Embryonic facial prominence (tissue), 1 donor: ENCODE data around the gene TAF1B.

Experiments
- DNase-seq: peaks from one replicate; pipeline ENCODE4 v3.0.0-alpha.2; 2016; ENCODE audit errors: extremely low spot score

Gene TAF1B

GRCh38 chr2:9939587-9940485, 96.6 kb downstream of the TAF1B start:
- DNase-seq = no peak

GRCh38 chr2:9941196-9941995, 98.1 kb downstream of the TAF1B start:
- no peak for DNase-seq

GRCh38 chr2:9941996-9942390, 98.7 kb downstream of the TAF1B start:
- DNase-seq = no peak

GRCh38 chr2:9944330-9944758, 101.1 kb downstream of the TAF1B start:
- no peak for DNase-seq

GRCh38 chr2:9945596-9945995, 102.3 kb downstream of the TAF1B start:
- no peak for DNase-seq

- no peak for DNase-seq
Measured at GRCh38 chr2:9946076-9946475, 102.8 kb downstream of the TAF1B start.

- no peak for DNase-seq
Measured at GRCh38 chr2:9946818-9947217, 103.5 kb downstream of the TAF1B start.

- DNase-seq = no peak
Measured at GRCh38 chr2:9948721-9949120, 105.4 kb downstream of the TAF1B start.

GRCh38 chr2:9949239-9949991, 106.1 kb downstream of the TAF1B start:
- DNase-seq = no peak

GRCh38 chr2:9949992-9950520, 106.8 kb downstream of the TAF1B start:
- no peak for DNase-seq

- no peak for DNase-seq
Measured at GRCh38 chr2:9950521-9951271, 107.4 kb downstream of the TAF1B start.

GRCh38 chr2:9951272-9951521, 107.9 kb downstream of the TAF1B start:
- no peak for DNase-seq

GRCh38 chr2:9951522-9952285, 108.4 kb downstream of the TAF1B start, which contains the start of gene GRHL1:
Gene GRHL1 (plus strand): TSS chr2:9951693. CDS start chr2:9951834, 141 bp downstream.
- peak; percentile 70 for DNase-seq

- no peak for DNase-seq
Measured at GRCh38 chr2:9952286-9952737, 109.0 kb downstream of the TAF1B start.

GRCh38 chr2:9952856-9953503, 109.7 kb downstream of the TAF1B start:
- DNase-seq = no peak

GRCh38 chr2:9954136-9954535, 110.9 kb downstream of the TAF1B start:
- no peak for DNase-seq

GRCh38 chr2:9958057-9958456, 114.8 kb downstream of the TAF1B start:
- no peak for DNase-seq

- no peak for DNase-seq
Measured at GRCh38 chr2:9959262-9959661, 116.0 kb downstream of the TAF1B start.

- DNase-seq = no peak
Measured at GRCh38 chr2:9961013-9961412, 117.7 kb downstream of the TAF1B start.
